OCI-LY1 (cell line): Measurements from ENCODE around the gene GSK3B.

ENCODE experiments used
- H2AFZ ChIP-seq: fragments of 200-600 bp; sonication (generic), shearing (Covaris generic); 2 replicates; pipeline ENCODE4 v1.6.0; 2014; ENCODE audit warnings: antibody characterized with exemption, mild to moderate bottlenecking, low read length
- H3F3A ChIP-seq: fragments of 200-600 bp; sonication (generic), shearing (Covaris generic); 2 replicates; pipeline ENCODE4 v1.6.0; 2014; ENCODE audit warnings: mild to moderate bottlenecking, antibody characterized with exemption, low read length, moderate library complexity; ENCODE audit not compliant: insufficient read depth
- H3K27ac ChIP-seq: fragments of 200-600 bp; sonication (generic); 2 replicates; pipeline ENCODE4 v1.5.1; 2014; ENCODE audit warnings: low read length, mixed run types, mild to moderate bottlenecking, low read depth; ENCODE audit not compliant: poor library complexity, severe bottlenecking
- H3K27me3 ChIP-seq: fragments of 200-600 bp; sonication (generic); 2 replicates; pipeline ENCODE4 v1.6.0; 2014; ENCODE audit warnings: antibody characterized with exemption, mild to moderate bottlenecking, low read length, moderate library complexity; ENCODE audit not compliant: insufficient read depth
- H3K36me3 ChIP-seq: fragments of 200-600 bp; sonication (generic); 2 replicates; pipeline ENCODE4 v1.6.1; 2014; ENCODE audit warnings: mild to moderate bottlenecking, antibody characterized with exemption, low read length, moderate library complexity, mixed read lengths; ENCODE audit not compliant: insufficient read depth
- H3K4me1 ChIP-seq: fragments of 200-600 bp; sonication (generic); 2 replicates; pipeline ENCODE4 v1.5.1; 2014; ENCODE audit warnings: mild to moderate bottlenecking, low read length, moderate library complexity; ENCODE audit not compliant: insufficient read depth, severe bottlenecking
- H3K4me2 ChIP-seq: fragments of 200-600 bp; sonication (generic), shearing (Covaris generic); 2 replicates; pipeline ENCODE4 v1.6.1; 2014; ENCODE audit warnings: low read length
- H3K4me3 ChIP-seq: fragments of 200-600 bp; sonication (generic); 2 replicates; pipeline ENCODE4 v1.5.1; 2014; ENCODE audit warnings: low read length, low read depth, mild to moderate bottlenecking, mixed read lengths; ENCODE audit not compliant: poor library complexity, severe bottlenecking
- H3K79me2 ChIP-seq: fragments of 200-600 bp; shearing (Covaris generic); 2 replicates; pipeline ENCODE4 v1.6.1; 2016; ENCODE audit warnings: mixed run types, low read length, mixed read lengths; ENCODE audit not compliant: insufficient read depth
- H3K9ac ChIP-seq: fragments of 200-600 bp; sonication (generic), shearing (Covaris generic); 2 replicates; pipeline ENCODE4 v1.6.1; 2014; ENCODE audit warnings: mild to moderate bottlenecking, low read length, mixed read lengths
- H3K9me2 ChIP-seq: fragments of 200-600 bp; sonication (generic), shearing (Covaris generic); 2 replicates; pipeline ENCODE4 v1.6.1; 2014; ENCODE audit warnings: low read depth, mild to moderate bottlenecking, low read length, mixed read lengths
- H3K9me3 ChIP-seq: fragments of 200-600 bp; shearing (Covaris generic); 2 replicates; pipeline ENCODE4 v1.6.1; 2014; ENCODE audit warnings: low read length, mixed read lengths
- H4K20me1 ChIP-seq: fragments of 200-600 bp; sonication (generic), shearing (Covaris generic); 2 replicates; pipeline ENCODE4 v1.6.0; 2016; ENCODE audit warnings: mild to moderate bottlenecking, low read length; ENCODE audit not compliant: insufficient read depth
- EZH2 ChIP-seq: fragments of 200-600 bp; sonication (generic), shearing (Covaris generic); IDR thresholded peaks from 2 replicates; pipeline ENCODE4 v1.8.0; 2017; ENCODE audit warnings: borderline replicate concordance, mixed run types, mild to moderate bottlenecking, antibody characterized with exemption, low read length, moderate library complexity, mixed read lengths
- TF ChIP-seq, protein P1 (sequence below): fragments of 200-600 bp; sonication (generic), shearing (Covaris generic); IDR thresholded peaks from 2 replicates; pipeline ENCODE4 v1.5.1; 2017; ENCODE audit warnings: mild to moderate bottlenecking, antibody characterized with exemption, low read length, moderate library complexity, mixed read lengths

Gene GSK3B

DNA sequence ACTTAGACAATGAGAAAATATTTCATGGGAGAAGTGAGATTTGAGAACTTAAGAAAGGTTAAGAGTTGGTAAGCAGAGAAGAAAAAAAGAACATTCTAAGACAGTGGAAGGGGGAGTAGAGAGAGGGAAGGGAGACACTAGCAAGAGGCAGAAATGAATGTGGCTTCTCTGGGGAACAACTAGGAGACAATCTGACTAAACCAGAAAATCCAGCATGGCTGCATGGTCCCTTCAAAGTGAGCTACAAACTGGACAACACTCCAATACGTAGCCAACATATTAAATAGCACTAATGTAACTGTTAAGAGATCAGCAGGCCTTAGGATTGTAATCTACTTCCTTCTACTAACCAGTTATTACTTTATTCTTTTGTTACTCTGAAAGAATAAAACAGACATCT, 222.7 kb downstream of the GSK3B start:
- Histone ChIP-seq H4K20me1 (no peaks in the 10 kb centered on the region), H3K79me2 (no peaks in the 10 kb centered on the region), H3F3A (no peaks in the 10 kb centered on the region), H3K27me3 (no peaks in the 10 kb centered on the region), H3K4me3 (no peak overlapping the region), H3K9me3 (no peaks in the 10 kb centered on the region), H3K9me2 (no peaks in the 10 kb centered on the region), H2AFZ (no peak overlapping the region), H3K4me2 (no peak overlapping the region), H3K9ac (no peak overlapping the region), H3K36me3 (0 out of 2 replicates have a peak, but pooled peaks cover under 1% of the 10 kb centered on the region), H3K27ac (no peak overlapping the region), H3K4me1 (no peaks in the 10 kb centered on the region)
- TF ChIP-seq EZH2: no peak

DNA sequence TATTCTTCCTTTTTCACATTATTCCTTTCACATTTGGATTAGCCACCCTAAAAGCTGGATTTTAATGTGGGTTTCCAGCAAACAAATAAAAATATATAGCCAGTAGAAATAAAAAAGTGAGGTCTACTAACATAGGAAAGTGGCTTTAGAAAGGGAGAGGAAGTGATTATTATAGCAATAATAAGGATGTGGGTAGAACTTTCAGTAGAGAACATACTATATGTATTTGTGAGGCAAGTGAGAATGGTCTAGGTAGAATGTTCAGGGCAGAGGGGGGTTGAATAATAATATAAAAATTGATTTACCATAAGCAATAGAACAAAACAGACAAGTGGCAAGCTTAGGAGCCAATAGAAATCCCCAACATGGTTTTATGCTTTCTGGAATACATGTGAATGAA, 223.7 kb downstream of the GSK3B start:
- H3K4me2 ChIP-seq: no peak overlapping the region
- H3K36me3 ChIP-seq: peaks cover 9% of the 10 kb centered on the region; the same call in 1 of the 2 replicates
- H3K27me3 ChIP-seq: no peaks in the 10 kb centered on the region
- no peaks in the 10 kb centered on the region for H3F3A ChIP-seq
- H3K9ac ChIP-seq: no peak overlapping the region
- H3K9me2 ChIP-seq: no peaks in the 10 kb centered on the region
- no peaks in the 10 kb centered on the region for H3K79me2 ChIP-seq
- TF ChIP-seq, protein P1, sequence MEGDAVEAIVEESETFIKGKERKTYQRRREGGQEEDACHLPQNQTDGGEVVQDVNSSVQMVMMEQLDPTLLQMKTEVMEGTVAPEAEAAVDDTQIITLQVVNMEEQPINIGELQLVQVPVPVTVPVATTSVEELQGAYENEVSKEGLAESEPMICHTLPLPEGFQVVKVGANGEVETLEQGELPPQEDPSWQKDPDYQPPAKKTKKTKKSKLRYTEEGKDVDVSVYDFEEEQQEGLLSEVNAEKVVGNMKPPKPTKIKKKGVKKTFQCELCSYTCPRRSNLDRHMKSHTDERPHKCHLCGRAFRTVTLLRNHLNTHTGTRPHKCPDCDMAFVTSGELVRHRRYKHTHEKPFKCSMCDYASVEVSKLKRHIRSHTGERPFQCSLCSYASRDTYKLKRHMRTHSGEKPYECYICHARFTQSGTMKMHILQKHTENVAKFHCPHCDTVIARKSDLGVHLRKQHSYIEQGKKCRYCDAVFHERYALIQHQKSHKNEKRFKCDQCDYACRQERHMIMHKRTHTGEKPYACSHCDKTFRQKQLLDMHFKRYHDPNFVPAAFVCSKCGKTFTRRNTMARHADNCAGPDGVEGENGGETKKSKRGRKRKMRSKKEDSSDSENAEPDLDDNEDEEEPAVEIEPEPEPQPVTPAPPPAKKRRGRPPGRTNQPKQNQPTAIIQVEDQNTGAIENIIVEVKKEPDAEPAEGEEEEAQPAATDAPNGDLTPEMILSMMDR: no peak
- TF ChIP-seq EZH2: no peak
- H4K20me1 ChIP-seq: no peaks in the 10 kb centered on the region
- H3K9me3 ChIP-seq: no peaks in the 10 kb centered on the region
- no peaks in the 10 kb centered on the region for H3K4me1 ChIP-seq
- H3K27ac ChIP-seq: no peak overlapping the region
- no peak overlapping the region for H2AFZ ChIP-seq
- no peak overlapping the region for H3K4me3 ChIP-seq

DNA sequence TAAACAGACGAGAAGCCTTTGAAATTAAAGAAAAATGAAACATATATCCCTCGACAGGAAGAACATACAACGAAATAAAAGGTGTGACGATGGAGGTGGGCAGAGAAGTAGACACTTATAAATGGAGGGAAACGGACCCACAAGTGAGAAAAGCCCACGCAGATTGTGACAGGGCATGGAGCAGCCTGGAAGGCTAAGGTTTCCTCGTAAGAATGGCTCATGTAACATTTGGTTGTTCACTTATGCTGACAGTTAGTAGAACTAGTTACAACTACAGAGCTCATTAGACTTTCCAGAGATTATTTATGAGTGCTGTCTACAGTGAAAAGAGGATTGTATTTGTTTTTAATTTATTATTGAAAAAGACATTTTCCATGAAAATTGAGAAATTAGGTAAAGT, 229.8 kb downstream of the GSK3B start:
- peaks cover 36% of the 10 kb centered on the region for H3K36me3 ChIP-seq
- H4K20me1 ChIP-seq: no peaks in the 10 kb centered on the region
- no peaks in the 10 kb centered on the region for H3K9me3 ChIP-seq
- H3K4me3 ChIP-seq: no peak overlapping the region
- H3K27ac ChIP-seq: no peak overlapping the region
- H3K79me2 ChIP-seq: no peaks in the 10 kb centered on the region
- no peak overlapping the region for H3K9ac ChIP-seq
- H3K4me2 ChIP-seq: no peak overlapping the region
- no peaks in the 10 kb centered on the region for H3K9me2 ChIP-seq
- H3K27me3 ChIP-seq: no peaks in the 10 kb centered on the region
- H3F3A ChIP-seq: no peaks in the 10 kb centered on the region
- no peaks in the 10 kb centered on the region for H3K4me1 ChIP-seq
- H2AFZ ChIP-seq: no peak overlapping the region
- TF ChIP-seq, protein P1: no peak
- no peak for TF ChIP-seq EZH2

DNA sequence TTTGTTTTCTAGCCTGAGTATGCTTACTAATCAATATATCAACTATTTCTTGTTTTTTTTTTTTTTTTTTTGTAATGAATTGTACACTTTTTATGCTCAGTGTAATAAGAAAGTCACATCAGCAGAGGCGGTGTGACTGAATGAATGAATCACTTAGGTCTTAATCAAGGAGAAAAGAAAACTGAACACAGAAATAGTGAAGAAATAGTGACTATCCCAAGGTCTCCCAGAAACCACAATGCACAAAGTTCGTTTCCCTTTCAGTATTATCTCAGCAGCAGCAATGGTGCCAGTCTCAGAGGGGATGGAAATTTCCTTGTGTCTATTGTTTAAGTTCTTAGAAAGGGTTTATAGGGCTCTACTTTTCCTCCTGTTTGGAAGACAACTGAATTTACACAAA, 231.6 kb downstream of the GSK3B start:
- no peaks in the 10 kb centered on the region for H3K9me2 ChIP-seq
- H4K20me1 ChIP-seq: no peaks in the 10 kb centered on the region
- H3K27me3 ChIP-seq: no peaks in the 10 kb centered on the region
- H3F3A ChIP-seq: no peaks in the 10 kb centered on the region
- H3K9ac ChIP-seq: no peak overlapping the region
- no peaks in the 10 kb centered on the region for H3K9me3 ChIP-seq
- no peak overlapping the region for H3K27ac ChIP-seq
- no peaks in the 10 kb centered on the region for H3K4me1 ChIP-seq
- no peak overlapping the region for H2AFZ ChIP-seq
- TF ChIP-seq, protein P1: no peak
- TF ChIP-seq EZH2: no peak
- H3K4me3 ChIP-seq: no peak overlapping the region
- peaks cover 51% of the 10 kb centered on the region for H3K36me3 ChIP-seq
- H3K4me2 ChIP-seq: no peak overlapping the region
- no peaks in the 10 kb centered on the region for H3K79me2 ChIP-seq
